ENCODE data around the gene CYTH1.

- TF ChIP-seq, protein P1, sequence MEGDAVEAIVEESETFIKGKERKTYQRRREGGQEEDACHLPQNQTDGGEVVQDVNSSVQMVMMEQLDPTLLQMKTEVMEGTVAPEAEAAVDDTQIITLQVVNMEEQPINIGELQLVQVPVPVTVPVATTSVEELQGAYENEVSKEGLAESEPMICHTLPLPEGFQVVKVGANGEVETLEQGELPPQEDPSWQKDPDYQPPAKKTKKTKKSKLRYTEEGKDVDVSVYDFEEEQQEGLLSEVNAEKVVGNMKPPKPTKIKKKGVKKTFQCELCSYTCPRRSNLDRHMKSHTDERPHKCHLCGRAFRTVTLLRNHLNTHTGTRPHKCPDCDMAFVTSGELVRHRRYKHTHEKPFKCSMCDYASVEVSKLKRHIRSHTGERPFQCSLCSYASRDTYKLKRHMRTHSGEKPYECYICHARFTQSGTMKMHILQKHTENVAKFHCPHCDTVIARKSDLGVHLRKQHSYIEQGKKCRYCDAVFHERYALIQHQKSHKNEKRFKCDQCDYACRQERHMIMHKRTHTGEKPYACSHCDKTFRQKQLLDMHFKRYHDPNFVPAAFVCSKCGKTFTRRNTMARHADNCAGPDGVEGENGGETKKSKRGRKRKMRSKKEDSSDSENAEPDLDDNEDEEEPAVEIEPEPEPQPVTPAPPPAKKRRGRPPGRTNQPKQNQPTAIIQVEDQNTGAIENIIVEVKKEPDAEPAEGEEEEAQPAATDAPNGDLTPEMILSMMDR (IDR thresholded peaks at IDR 0.05) = no peak
- TF ChIP-seq POLR2A (IDR thresholded peaks at IDR 0.05) = no peak
These were observed 72.9 kb downstream of the CYTH1 start for GRCh38 chr17:78709119-78709681.

Measured in adrenal gland (tissue), 5 donors.